Head of caudate nucleus (tissue), 42 donors: Measurements from ENCODE around the gene HEMK1.

Source experiments
- DNase-seq, 42 donors: peaks; one replicate each; pipeline versions ENCODE4 v3.0.0 to v3.0.0-alpha.2; 2020 to 2021; ENCODE audit warnings: mixed read lengths in 7 of 42
- intact Hi-C: fragments of 100-400 bp; cut with DNase I; formaldehyde crosslinking; loops from one replicate; pipeline ENCODE4 v1.15.0; 2022

HEMK1 gene

GRCh38 chr3:50609071-50609762, 39.9 kb downstream of the HEMK1 start:
- DNase-seq: no peak
- intact Hi-C loops: no loop called here

GRCh38 chr3:50609763-50610085, 40.4 kb downstream of the HEMK1 start:
- intact Hi-C loops: loop anchor here (5.0 kb wide), 1 partner anchor 37 kb away; no protein-coding TSS in a partner anchor
- DNase-seq: no peak

- no peak for DNase-seq
- intact Hi-C loops: loop anchor here (5.0 kb wide), 1 partner anchor 38 kb away; no protein-coding TSS in a partner anchor
Measured at GRCh38 chr3:50610181-50610971, 41.1 kb downstream of the HEMK1 start.

- intact Hi-C loops: loop anchor here (5.0 kb wide), 1 partner anchor 39 kb away; no protein-coding TSS in a partner anchor
- DNase-seq: no peak
Measured at GRCh38 chr3:50610992-50611463, 41.7 kb downstream of the HEMK1 start.

- intact Hi-C loops: loop anchor here (5.0 kb wide), 1 partner anchor 39 kb away; no protein-coding TSS in a partner anchor
- DNase-seq: peak; percentile 67 to 94 (median 85)
Measured at GRCh38 chr3:50611464-50612233, 42.3 kb downstream of the HEMK1 start, which contains the start of gene CISH. Gene CISH (minus strand): TSS chr3:50611774. CDS start chr3:50611650, 124 bp downstream.

GRCh38 chr3:50612234-50612882, 43.0 kb downstream of the HEMK1 start:
- no peak for DNase-seq
- intact Hi-C loops: loop anchor here (5.0 kb wide), 1 partner anchor 40 kb away; no protein-coding TSS in a partner anchor

GRCh38 chr3:50612970-50613846, 43.9 kb downstream of the HEMK1 start:
- no peak for DNase-seq
- intact Hi-C loops: loop anchor here (5.0 kb wide), 1 partner anchor 41 kb away; no protein-coding TSS in a partner anchor

GRCh38 chr3:50615190-50615589, 45.9 kb downstream of the HEMK1 start:
- intact Hi-C loops: loop anchor here (5.0 kb wide), 2 partner anchors 57 to 772 kb away; partner anchors contain the start of genes DOCK3 and MANF
- DNase-seq: no peak

- intact Hi-C loops: loop anchor here (5.0 kb wide), 2 partner anchors 56 to 771 kb away; partner anchors contain the start of genes DOCK3 and MANF
Measured at GRCh38 chr3:50616003-50616769, 46.9 kb downstream of the HEMK1 start.

GRCh38 chr3:50616770-50617095, 47.4 kb downstream of the HEMK1 start:
- peak; percentile 73 to 94 (median 88) for DNase-seq
- intact Hi-C loops: loop anchor here (5.0 kb wide), 2 partner anchors 56 to 771 kb away; partner anchors contain the start of genes DOCK3 and MANF

More at GRCh38 chr3:50616003-50616769, 46.9 kb downstream of the HEMK1 start:
- peak; percentile 73 to 94 (median 87) for DNase-seq

- peak in 9 of 42 donors; percentile 12 to 47 (median 26) for DNase-seq
- intact Hi-C loops: loop anchor here (5.0 kb wide), 2 partner anchors 55 to 770 kb away; partner anchors contain the start of genes DOCK3 and MANF
Measured at GRCh38 chr3:50617096-50617791, 47.9 kb downstream of the HEMK1 start, which contains the start of gene MAPKAPK3. Gene MAPKAPK3 (plus strand): TSS chr3:50617151. CDS start chr3:50617566, 415 bp downstream.

- intact Hi-C loops: loop anchor here (5.0 kb wide), 2 partner anchors 54 to 769 kb away; partner anchors contain the start of genes DOCK3 and MANF
- no peak for DNase-seq
Measured at GRCh38 chr3:50617911-50618481, 48.7 kb downstream of the HEMK1 start.

GRCh38 chr3:50620420-50620819, 51.1 kb downstream of the HEMK1 start:
- peak in 21 of 42 donors; percentile 13 to 69 (median 37) for DNase-seq
- intact Hi-C loops: no loop called here

GRCh38 chr3:50620820-50621219, 51.5 kb downstream of the HEMK1 start:
- intact Hi-C loops: no loop called here
- no peak for DNase-seq

GRCh38 chr3:50622881-50623280, 53.6 kb downstream of the HEMK1 start:
- no peak for DNase-seq
- intact Hi-C loops: no loop called here
